GM06990 (cell line): ENCODE results near the gene CCDC187.
"Not testable (repeated sequence)": the region's sequence is repeated elsewhere in the genome, so short reads cannot be mapped to it uniquely, and the experiment has no call there.

Experiments used
- DNase-seq: peaks from one replicate; pipeline ENCODE4 v3.0.0-alpha.2; 2011; ENCODE audit not compliant: insufficient read length; ENCODE audit errors: extremely low read depth
- H3K27me3 ChIP-seq: replicated peaks from 2 replicates; pipeline ENCODE4 v1.6.0; 2011; ENCODE audit warnings: low read length; ENCODE audit not compliant: control insufficient read depth, insufficient read depth
- H3K36me3 ChIP-seq: 2 replicates; pipeline ENCODE4 v1.5.1; 2011; ENCODE audit warnings: low read length; ENCODE audit not compliant: control insufficient read depth, insufficient read depth
- H3K4me3 ChIP-seq: replicated peaks from 2 replicates; pipeline ENCODE4 v1.5.1; 2011; ENCODE audit warnings: low read depth, mild to moderate bottlenecking, control low read depth, low read length
- TF ChIP-seq, protein P1 (sequence below): IDR thresholded peaks from 2 replicates; pipeline ENCODE4 v1.5.1; 2011; ENCODE audit warnings: low read length, control low read depth, mild to moderate bottlenecking, inconsistent platforms; ENCODE audit not compliant: insufficient read depth, poor library complexity, severe bottlenecking

CCDC187 gene

DNA sequence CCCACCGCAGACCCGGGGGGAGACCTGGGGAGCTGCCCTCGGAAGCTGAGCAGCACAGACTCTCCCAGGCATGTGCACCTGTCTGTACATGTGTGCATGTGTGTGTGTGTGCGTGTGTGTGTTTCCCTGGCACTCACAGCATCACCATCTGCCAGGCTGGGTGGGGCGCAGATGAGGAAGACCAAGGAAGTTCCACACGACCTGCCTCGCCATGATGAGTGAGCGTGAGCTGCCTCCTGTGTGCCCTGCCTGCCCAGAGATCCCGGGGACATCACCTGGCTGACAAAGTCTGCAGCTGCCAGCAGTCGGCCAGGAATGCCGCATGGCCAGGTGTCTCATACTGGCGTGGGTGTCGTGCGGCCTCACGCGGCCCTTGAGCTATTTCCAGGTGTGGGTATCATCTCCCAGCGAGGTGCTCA lies 19.5 kb upstream of the CCDC187 start:
- TF ChIP-seq, protein P1, sequence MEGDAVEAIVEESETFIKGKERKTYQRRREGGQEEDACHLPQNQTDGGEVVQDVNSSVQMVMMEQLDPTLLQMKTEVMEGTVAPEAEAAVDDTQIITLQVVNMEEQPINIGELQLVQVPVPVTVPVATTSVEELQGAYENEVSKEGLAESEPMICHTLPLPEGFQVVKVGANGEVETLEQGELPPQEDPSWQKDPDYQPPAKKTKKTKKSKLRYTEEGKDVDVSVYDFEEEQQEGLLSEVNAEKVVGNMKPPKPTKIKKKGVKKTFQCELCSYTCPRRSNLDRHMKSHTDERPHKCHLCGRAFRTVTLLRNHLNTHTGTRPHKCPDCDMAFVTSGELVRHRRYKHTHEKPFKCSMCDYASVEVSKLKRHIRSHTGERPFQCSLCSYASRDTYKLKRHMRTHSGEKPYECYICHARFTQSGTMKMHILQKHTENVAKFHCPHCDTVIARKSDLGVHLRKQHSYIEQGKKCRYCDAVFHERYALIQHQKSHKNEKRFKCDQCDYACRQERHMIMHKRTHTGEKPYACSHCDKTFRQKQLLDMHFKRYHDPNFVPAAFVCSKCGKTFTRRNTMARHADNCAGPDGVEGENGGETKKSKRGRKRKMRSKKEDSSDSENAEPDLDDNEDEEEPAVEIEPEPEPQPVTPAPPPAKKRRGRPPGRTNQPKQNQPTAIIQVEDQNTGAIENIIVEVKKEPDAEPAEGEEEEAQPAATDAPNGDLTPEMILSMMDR: no peak
- H3K36me3 ChIP-seq: no peaks in the 10 kb centered on the region
- no peak for DNase-seq
- no peak overlapping the region for H3K4me3 ChIP-seq
- H3K27me3 ChIP-seq: peaks cover 3% of the 10 kb centered on the region

DNA sequence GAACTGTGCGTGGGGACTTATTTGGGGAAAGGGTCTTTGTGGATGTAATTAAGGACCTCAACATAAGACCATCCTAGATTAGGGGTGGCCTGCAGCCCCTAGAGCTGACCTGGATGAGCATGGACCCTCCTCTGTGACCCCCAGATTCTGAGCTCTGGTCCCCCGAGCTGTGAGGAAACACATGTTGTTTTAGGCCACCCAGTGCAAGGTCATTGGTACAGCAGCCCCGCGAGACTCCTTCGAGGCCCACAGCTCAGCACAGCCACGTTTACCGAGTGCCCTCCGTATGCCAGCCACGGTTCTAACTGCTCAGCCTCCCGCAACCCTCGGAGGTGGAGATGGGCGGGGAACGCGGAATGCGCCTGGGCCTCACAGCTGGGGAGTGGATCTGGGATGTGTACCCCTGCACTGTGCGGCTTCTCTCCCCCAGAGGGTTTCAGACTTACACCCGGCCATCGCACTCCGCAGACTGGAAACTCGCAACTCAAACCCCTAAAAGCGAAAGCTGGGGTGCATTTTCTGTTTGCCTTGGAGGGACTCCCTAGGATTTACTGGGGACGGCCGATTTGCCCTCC lies 18.9 kb upstream of the CCDC187 start:
- no peak for DNase-seq
- TF ChIP-seq, protein P1: no peak
- Histone ChIP-seq H3K36me3 (no peaks in the 10 kb centered on the region), H3K27me3 (peaks cover 3% of the 10 kb centered on the region), H3K4me3 (no peak overlapping the region)

DNA sequence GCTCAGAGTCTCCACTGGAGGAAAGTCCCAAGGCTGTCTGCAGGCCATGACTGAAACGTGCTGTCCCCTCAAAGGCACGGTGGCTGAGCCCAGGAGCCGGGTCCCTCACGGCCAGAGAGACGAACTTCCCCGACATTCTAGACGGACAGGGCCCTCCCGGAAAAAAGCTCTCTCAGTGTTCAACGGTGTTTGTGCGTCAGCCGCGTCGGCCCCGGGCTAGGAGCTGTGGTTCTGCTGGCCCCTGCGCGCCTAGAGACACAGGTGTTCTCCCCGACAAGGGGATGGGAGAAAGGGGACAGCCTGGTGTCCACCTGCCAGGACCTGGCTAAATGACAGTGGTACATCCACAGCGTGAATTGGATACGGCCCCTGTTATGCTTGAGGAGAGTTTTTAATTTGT lies 17.7 kb upstream of the CCDC187 start:
- Histone ChIP-seq H3K36me3 (no peaks in the 10 kb centered on the region), H3K27me3 (peaks cover 5% of the 10 kb centered on the region), H3K4me3 (no peak overlapping the region)
- no peak for DNase-seq
- TF ChIP-seq, protein P1: no peak

DNA sequence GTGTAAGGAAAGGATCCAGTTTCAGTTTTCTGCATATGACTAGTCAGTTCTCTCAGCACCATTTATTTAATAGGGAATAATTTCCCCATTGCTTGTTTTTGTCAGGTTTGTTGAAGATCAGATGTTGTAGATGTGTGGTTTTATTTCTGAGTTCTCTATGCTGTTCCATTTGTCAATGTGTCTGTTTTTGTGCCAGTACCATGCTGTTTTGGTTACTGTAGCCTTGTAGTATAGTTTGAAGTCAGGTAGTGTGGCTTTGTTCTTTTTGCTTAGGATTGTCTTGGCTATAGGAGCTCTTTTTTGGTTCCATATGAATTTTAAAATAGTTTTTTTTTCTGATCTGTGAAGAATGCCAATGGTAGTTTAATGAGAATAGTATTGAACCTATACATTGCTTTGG lies 17.1 kb upstream of the CCDC187 start:
- H3K27me3 ChIP-seq, DNase-seq, H3K4me3 ChIP-seq, H3K36me3 ChIP-seq: not testable (repeated sequence)

DNA sequence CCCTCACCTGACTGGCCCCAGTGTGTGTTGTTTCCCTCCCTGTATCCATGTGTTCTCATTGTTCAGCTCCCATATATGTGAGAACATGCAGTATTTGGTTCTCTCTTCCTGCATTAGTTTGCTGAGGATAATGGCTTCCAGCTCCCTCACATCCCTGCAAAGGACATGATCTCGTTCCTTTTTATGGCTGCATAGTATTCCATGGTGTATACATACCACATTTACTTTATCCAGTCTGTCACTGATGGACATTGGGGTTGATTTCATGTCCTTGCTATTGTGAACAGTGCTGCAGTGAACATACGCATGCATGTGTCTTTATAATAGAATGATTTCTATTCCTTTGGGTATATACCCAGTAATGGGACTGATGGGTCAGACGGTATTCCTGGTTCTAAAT lies 16.1 kb upstream of the CCDC187 start:
- H3K36me3 ChIP-seq, H3K4me3 ChIP-seq, H3K27me3 ChIP-seq, DNase-seq: not testable (repeated sequence)

DNA sequence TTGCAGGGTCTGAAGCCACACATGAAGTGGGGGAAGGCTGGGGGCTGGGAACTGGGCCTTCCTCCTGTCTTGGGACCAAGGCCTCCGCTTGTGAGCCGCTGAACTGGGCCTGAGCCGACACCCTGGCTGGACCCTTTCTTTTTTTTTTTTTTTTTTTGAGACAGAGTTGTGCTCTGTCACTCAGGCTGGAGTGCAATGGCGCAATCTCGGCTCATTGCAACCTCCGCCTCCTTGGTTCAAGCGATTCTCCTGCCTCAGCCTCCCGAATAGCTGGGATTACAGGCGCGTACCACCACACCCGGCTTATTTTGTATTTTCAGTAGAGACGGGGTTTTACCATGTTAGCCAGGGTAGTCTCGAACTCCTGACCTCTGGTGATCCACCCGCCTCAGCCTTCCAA lies 15.3 kb upstream of the CCDC187 start:
- DNase-seq, H3K27me3 ChIP-seq, H3K4me3 ChIP-seq, H3K36me3 ChIP-seq: not testable (repeated sequence)

DNA sequence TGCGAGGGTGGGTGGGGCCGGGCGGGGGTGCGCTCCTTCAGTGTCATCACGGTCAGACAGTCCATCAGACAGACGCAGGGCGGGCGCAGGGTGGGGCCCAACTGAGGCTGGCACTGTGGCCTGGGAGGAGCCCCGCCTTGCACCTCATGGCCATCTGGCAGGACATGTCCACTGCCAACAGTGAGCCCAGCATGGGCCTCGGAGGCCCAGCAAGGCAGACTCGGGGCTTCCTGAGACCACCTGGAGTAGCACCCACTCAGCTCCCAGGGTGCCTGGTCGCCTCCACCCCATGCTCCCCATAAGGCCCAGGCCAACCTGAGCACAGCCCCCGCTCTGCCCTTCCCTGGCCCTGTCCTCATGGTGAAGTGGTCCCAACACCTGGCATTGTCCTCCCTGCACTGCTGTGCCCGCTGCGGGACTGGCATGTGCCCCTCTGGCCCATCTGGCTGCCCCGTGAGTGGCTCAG lies 14.9 kb upstream of the CCDC187 start:
- Histone ChIP-seq H3K36me3 (no peaks in the 10 kb centered on the region), H3K27me3 (peaks cover 2% of the 10 kb centered on the region; the same call in 1 of the 2 replicates), H3K4me3 (no peak overlapping the region)
- no peak for DNase-seq
- TF ChIP-seq, protein P1: no peak
